ENCODE measurements around the gene FHOD3.
"Not testable (repeated sequence)": the region's sequence is repeated elsewhere in the genome, so short reads cannot be mapped to it uniquely, and the experiment has no call there.

The FHOD3 gene

DNA sequence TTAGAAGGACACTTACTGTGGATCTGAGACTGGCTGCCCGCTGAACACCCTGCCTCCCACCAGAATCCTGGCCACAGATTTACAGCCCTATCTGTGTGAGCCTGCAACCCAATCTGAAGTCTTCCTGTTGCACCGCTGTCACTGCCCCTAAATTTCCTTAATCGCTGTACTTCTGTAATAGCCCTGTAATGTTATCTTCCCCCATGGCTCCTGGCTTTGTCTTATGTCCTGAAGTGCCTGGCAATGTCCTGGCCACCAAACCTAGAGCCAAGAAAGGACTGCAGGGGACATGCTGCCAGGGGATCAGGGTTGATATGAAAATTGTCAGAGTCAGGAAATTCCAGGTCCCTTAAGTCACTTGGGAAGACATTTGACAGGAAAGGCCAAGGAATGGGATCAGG is 52.7 kb downstream of the FHOD3 start:
- no peak for DNase-seq (ENCODE audit: low read depth, low spot score)

GRCh38 chr18:36350839-36351469 is 53.4 kb downstream of the FHOD3 start:
- DNase-seq (ENCODE audit: low read depth, low spot score), result no peak

DNA sequence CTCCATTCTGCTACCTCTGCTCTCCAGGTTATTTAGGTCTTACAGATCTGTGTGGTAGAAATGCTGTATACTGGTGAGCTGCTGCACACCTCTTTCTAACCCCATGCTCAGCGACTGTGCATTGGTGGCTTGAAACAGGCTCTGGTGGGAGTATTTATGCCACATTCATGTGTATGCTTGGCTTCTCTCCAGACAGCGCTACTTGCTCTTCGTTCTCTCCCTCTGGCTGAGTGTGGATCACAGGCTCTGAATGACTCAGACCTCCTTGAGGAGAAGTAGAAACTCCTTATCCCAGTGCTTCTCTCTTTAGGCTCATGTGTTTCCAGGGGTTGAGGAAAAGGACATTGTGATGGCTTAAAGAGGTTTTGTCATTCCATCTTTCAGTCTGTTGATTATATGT is 54.9 kb downstream of the FHOD3 start:
- DNase-seq (ENCODE audit: low read depth, low spot score), result no peak

DNA sequence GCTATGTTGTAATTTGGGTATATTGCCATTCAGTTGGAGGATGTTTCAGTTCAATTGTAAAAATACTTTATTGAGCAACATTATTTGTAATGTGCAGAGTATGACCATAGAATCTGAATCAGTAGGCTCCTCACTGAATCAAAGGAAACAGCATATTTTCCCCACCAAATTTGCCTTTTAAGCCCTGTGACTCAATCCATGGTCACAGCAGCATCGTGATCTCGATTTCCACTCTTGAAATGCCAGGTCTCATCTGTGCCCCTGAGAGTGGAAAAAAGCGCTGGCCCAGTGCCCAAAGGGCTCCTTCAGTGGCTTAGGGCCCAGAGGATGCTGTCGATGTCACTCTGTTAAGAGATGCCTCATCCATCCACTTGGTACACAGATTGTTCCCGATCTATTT is 57.5 kb downstream of the FHOD3 start:
- DNase-seq (ENCODE audit: low read depth, low spot score), result no peak

GRCh38 chr18:36355511-36355910 is 58.0 kb downstream of the FHOD3 start:
- no peak for DNase-seq (ENCODE audit: low read depth, low spot score)

GRCh38 chr18:36356741-36357140 is 59.2 kb downstream of the FHOD3 start:
- not testable (repeated sequence) for DNase-seq (ENCODE audit: low read depth, low spot score)

DNA sequence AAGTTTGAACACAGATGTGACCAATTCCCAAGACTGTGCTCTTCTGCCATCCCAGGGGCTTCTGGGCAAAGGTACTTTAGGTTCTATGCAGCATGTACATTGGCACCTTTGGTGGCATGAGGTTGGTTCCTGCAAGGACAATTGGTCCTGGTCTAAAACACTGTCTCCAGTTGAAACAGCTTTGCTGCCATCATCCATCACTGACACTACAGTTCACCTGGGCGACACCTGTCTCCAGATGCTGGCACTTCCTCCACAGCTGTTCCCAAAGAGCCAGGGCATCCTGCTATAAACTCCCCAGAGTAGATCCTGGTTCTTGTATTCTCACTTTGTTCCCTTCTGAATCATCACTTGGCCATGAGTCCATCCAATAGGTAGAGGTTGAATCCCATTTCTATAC is 60.6 kb downstream of the FHOD3 start:
- DNase-seq (ENCODE audit: low read depth, low spot score), result no peak

GRCh38 chr18:36360256-36360909 is 62.9 kb downstream of the FHOD3 start:
- DNase-seq (ENCODE audit: low read depth, low spot score), result no peak

- no peak for DNase-seq (ENCODE audit: low read depth, low spot score)
These were observed 67.6 kb downstream of the FHOD3 start for GRCh38 chr18:36364911-36365624.

GRCh38 chr18:36365836-36366775 is 68.6 kb downstream of the FHOD3 start:
- no peak for DNase-seq (ENCODE audit: low read depth, low spot score)

DNA sequence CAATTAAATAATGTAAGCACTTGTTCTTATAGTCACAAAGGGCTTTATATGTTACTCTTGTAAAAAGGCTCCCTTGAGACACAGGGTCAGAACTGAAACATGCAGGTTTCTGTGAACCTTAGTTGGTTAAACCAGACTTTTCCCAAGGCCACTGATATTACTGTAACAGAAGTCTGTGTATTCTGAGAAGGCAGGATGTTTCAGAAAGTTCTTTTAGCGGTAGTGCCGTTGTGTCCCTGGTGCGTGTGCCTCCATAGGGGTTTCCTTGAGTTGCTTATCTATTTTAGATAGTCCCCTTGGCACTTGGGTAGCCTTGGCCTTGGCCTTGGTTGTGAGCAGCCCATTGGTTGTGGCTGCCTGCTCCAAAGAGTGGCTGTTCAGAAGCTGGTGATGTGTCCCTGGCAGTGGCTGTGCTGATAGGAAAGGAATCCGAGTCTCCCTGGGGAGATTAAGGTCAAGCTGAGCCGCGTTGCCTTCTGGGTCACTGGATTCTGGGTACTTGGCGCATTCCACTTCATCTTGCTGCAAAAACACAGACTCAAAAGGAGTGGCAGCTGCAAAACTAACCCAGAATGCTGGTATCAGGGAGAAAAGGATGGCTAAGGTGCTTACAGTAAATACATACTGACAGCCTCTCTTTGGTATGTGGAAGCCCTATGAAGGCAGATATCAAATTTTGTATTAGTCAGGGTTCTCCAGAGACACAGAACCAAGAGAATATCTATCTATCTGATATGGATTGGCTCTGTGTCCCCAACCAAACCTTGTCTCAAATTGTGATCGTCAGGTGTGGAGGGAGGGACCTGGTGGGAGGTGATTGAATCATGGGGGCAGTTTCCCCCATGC is 69.7 kb downstream of the FHOD3 start:
- no peak for DNase-seq (ENCODE audit: low read depth, low spot score)

GRCh38 chr18:36368889-36369288 is 71.4 kb downstream of the FHOD3 start:
- no peak for DNase-seq (ENCODE audit: low read depth, low spot score)

DNA sequence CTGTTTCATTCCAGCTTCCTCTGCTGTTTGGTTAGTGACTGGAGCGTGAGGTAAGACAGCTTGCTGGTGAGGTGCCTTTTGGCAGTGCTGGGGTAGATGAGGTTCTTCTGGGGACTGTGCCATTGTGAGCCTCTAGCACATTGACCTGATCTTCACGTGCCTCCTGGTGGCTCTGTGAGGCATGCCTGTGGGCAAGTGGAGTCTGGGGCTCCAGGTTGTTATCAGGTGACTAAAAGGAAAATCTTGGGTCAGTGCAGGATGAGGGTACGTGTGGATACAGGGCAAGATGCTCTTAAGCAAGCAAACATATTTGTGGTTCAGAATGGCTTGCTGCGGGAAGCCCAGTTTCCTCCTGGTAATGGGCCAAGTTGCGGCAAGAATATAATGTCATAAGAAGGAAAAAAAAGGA is 75.4 kb downstream of the FHOD3 start:
- DNase-seq (ENCODE audit: low read depth, low spot score), result no peak

- DNase-seq (ENCODE audit: low read depth, low spot score), result no peak
These were observed 76.7 kb downstream of the FHOD3 start for GRCh38 chr18:36374262-36374661.

GRCh38 chr18:36375118-36375517 is 77.6 kb downstream of the FHOD3 start:
- no peak for DNase-seq (ENCODE audit: low read depth, low spot score)

- DNase-seq (ENCODE audit: low read depth, low spot score), result no peak
These were observed 78.8 kb downstream of the FHOD3 start for GRCh38 chr18:36376361-36376760.

- DNase-seq (ENCODE audit: low read depth, low spot score), result no peak
These were observed 80.1 kb downstream of the FHOD3 start for GRCh38 chr18:36377626-36378025.

DNA sequence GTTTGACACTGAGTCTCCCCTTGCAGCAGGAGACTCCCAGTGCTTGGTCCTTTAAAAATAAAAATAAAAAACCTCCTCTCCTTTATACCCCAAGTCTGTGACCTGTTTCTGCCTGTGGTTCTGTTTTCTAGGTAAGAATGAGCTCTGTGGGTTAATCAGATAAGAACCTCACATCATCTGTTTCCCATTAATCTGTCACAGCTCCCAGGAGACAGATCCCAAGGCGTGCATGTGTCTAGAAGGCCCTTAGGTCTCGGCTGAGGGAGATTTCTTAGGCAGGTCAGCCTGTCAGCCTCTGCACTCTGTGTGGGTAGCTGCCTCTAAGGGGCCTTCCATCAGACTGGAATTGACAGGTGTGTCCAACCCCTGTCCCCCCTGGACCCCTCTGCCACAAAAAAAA is 80.7 kb downstream of the FHOD3 start:
- no peak for DNase-seq (ENCODE audit: low read depth, low spot score)

DNA sequence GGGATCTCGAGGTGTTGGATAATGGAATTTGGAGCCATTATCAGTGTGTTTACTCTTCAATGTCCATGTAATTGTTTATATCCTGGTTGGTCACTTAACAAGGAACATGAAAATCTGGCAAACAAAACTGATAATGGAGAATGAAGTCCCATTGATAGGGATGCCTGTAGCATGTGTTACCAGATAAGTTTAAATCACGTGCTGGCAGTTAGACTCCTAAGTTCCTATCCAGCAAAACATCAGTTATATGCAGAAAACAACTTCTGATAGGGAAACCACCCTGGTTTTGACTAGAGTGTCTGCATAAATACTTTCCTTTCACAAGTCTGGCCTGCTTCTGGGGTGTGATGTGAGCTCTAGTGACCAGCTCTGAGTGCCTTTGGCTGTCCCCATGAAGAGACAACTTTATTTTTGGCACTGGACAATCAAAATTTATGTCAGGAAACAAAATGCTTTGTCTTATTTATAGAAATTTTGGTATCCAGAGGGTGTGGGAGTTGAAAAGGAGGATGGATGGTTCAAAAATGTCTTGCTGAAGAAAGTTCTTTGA is 82.0 kb downstream of the FHOD3 start:
- no peak for DNase-seq (ENCODE audit: low read depth, low spot score)

GRCh38 chr18:36380173-36380827 is 82.8 kb downstream of the FHOD3 start:
- no peak for DNase-seq (ENCODE audit: low read depth, low spot score)

Data from brain pericyte (primary cell).